HCEC 1CT (cell line): ENCODE results near the gene DYDC1.
A peak's percentile ranks its signal among the peaks of the same experiment; 100 is the strongest.
"Not testable (repeated sequence)": the region's sequence is repeated elsewhere in the genome, so short reads cannot be mapped to it uniquely, and the experiment has no call there.

Experiments used
- DNase-seq: peaks from one replicate; pipeline ENCODE4 v3.0.0-alpha.2; 2017

The DYDC1 gene

DNA sequence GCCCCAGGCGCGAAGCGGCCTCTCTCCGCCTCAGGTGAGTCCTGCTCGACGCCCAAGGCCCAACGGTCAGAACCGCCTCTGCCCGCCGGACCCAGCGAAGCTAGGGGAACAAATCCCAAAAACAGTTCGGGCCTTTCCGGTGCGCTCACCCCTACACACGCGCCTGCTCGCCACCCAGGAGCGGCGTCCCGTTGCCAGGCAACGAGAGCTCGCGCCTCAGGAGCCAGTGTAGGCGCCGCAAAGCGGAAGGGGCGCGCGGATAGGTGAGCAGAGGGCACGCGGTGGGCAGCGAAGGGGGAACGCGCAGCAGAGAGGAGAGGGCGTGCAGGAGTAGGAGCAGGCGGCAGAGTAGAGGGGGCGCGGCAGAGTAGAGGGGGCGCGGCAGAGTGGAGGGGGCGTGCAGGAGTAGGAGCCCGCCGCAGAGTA lies at the start of gene DYDC1, which contains the start of gene DYDC2:
Gene DYDC1 (minus strand): TSS at position 193 of the 426 bp plus-strand sequence. CDS start 4,154 bp downstream, outside the sequence.
Gene DYDC2 (plus strand): TSS at position 219 of the 426 bp plus-strand sequence. CDS start 5,663 bp downstream, outside the sequence.
- no peak for DNase-seq

DNA sequence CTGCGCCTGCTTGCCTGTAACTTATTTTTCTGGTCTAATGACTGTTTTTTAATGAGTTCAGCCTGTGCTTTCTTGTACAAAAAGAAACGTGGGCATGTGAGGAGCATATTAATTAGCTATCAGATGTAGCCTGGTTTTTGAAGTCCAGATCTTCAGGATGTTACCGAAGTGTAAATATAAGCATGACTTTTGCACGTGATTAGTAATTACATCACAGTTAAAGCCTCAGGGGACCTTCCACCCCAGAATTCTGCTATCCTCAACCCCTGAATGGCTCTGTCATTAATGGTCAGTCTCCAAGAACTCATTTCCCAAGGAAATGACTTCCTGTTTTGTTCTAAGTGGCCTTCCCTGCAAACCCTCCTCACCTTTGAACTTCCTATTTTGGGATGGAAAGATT lies 49.6 kb upstream of the DYDC1 start:
- no peak for DNase-seq

DNA sequence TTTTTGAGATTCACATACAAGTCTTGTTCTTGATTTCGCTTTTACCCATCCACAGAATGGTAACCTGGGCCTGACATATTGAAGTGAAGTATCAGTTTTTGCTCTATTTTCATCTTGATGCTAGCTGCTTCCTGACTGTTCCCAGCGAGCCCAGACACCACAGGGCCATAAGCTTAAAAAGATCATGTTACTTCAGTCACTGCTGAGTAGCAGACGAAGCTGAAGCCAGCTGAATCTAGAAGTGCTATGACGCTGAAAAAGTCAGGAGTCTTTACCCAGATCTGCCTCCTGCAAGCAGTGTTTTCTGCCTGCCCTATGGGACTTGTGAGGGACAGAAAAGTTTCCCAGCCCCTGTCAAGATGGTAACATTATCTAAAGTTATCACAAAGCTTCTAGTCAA lies 49.1 kb upstream of the DYDC1 start:
- no peak for DNase-seq

DNA sequence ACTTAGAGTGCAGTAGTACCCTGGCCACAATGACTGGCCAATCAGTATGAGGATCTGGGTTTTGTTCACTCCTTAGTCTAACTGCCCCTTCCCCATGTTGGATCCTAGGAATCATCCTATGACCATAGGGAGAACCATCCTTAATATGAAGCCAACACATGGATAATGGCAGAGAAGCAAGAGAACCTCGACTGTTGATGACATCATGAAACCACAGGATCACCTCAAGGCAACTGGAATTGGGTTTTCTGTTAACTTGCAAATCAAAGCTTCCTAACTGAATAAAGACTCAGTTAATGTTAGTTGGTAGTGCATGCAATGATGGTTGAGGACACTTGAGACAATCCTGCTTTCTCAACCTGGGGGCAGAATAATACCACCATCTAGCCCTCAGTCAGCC lies 48.5 kb upstream of the DYDC1 start:
- DNase-seq: no peak

DNA sequence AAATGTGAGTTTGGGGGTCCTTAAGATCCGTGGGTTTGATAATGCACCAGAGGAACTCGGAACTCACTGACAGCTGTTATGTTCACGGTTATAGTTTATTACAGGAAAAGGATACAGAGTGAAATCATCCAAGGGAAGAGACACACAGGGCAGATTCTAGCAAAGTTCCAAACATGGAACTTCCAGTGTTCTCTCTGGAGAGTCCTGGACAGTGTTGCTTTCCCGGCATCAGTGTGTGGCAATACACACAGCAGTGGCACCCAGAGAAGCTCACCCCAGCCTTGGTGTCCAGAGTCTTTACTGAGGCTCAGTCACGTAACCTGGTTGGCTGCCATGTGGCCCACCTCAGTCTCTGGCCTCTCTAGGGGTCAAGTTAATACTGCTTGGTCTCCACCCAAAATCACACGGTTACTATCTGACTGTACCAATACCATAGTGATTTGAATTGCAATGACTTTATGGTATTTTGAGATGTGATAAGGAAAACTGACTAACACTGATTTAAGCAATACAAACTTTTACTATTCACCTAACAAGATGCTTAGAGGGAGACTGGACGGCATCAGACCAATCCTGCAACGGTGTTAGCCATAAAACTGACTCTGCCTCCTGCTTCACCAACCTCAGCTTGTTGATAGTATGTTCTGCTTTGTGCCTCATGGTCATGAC lies 43.7 kb upstream of the DYDC1 start:
- DNase-seq: no peak

DNA sequence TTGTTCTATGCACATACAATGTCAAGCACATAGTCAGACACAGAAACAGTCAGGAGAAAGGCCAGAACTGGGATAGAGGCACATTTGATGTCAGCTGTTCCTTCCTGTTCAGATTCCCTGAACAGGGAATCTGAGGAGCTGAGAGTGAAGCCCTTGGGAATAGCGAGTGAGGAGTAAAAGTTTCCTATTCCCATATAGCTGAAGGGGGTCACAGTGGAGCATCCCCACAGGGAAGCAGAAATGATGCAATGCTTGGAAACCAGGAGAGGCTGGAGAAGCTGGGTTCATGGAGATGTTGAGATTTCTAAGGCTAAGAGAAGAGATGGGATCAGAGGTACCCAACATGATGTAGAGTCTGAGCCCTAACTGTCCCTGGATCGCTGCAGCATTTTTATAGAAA lies 40.5 kb upstream of the DYDC1 start:
- no peak for DNase-seq

DNA sequence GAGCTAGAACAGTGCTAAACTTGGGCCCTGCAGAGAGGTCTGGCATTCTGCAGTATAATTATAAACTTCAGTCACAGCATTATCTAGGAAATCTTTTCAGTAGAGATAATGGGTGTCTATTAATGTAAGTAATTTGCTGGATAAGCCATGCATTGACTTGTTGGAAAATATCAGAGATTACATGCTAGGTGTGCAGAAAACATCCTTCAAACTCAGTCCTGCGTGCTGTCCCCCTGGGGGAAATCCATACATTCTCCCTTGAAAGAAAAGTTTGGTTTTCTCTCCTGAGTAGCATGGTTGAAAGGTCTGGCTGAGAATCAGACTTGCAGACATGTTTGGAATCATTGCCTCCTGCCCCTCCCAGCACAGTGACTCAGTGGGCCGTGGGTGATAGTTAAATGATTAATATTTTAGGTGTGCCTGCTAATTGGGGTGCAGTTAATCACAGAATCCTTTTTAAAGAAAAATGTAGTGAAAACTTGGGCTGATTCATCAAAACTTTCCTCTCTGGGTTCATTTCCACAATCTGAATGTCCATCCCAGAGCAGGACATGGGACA lies 37.9 kb upstream of the DYDC1 start:
- DNase-seq: no peak

DNA sequence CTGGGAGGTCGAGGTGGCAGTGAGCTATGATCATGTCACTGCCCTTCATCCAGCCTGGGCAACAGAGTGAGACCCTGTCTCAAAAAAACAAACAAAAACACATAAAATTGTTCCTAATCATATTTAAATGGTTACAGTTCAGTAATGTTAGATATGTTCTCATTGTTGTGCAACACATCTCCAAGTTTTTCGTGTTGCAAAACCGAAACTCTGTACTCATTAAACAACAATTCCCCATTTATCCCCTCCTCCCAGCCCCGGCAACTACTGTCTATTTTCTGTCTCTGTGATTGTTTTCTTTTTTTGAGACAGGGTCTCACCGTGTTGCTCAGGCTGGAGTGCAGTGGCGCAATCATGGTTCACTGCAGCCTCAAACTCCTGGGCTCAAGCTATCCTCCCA lies 35.7 kb upstream of the DYDC1 start:
- no peak for DNase-seq

DNA sequence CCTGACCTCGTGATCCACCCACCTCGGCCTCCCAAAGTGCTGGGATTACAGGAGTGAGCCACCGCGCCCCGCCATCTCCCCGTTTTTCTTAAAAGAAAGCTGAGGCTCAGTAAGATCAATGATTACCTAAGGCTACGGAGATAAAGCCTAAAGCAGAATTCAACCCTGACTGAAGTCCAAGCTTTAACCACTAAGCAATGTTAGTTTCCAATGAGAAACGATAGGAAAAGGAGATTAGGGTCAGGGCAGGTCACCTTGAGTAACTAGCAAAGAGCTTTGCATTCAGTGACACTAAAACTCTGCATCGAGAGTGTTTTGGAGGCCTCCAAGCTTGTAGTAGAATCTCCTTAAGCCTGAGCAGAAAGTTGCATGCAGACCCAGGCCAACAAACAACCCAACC lies 34.2 kb upstream of the DYDC1 start:
- DNase-seq: no peak

DNA sequence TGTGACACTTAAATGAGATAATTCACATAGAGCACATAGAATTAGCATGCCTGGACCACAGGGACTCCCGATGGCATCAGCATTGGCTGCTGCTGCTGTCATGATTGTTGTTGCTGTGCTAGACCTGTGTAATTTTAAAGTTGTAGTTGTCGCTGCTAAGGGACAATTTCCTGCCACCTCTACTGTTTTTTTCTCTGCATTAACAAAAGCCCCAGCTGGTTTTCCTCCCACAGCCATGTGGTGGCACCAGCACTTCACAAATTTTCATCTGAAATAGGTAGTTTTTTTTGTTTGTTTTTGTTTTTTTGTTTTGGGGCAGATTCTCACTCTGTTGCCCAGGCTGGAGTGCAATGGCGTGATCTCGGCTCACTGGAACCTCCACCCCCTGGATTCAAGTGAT lies 26.4 kb upstream of the DYDC1 start:
- peak; percentile 21 for DNase-seq

DNA sequence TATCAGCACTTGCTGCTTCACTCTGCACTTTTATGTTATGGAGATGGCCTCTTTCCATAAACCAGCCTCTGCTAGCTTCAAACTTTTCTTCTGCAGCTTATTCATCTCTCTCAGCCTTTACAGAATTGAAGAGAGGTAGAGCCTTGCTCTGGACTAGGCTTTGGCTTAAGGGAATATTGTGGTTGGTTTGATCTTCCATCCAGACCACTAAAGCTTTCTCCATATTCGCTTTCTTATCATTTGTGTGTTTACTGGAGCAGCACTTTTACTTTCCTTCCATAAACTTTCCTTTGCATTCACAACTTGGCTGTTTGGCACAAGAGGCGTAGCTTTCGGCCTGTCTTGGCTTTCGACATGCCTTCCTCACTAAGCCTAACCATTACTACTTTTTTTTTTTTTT lies 23.6 kb upstream of the DYDC1 start:
- DNase-seq: no peak

DNA sequence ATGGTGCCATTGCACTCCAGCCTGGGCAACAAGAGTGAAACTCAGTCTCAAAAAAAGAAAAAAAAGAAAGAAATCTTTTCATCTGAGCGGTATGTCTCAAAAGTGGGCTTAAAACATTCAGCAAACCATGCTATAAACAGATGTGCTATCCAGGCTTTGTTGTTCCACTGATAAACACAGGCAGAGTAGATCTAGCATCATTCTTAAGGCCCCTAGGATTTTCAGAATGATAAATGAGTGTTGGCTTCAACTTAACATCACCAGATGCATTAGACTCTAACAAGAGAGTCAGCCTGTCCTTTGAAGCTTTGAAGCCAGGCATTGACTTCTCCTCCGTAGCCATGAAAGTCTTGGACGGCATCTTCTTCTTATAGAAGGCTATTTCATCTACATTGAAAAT lies 23.1 kb upstream of the DYDC1 start:
- DNase-seq: no peak

DNA sequence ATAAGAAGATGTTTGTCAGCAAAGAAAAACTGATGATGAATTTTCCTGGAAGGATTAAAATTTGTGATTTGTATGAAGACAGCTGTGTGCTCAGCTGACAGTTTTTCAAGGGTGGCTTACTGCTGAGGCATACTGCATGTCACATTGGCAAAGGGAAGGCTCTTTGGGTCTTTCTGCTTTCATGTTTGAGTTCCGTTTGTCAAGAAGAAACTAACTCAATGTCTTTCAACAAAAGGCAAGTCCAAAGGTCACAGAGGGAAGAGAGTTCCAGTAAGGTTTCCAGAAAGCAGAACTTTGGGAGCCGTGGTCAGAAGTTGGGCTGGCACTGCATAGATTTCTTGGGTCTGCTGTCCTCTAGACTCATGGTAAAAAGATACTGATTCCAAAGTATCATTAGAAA lies 16.9 kb upstream of the DYDC1 start:
- DNase-seq: no peak

DNA sequence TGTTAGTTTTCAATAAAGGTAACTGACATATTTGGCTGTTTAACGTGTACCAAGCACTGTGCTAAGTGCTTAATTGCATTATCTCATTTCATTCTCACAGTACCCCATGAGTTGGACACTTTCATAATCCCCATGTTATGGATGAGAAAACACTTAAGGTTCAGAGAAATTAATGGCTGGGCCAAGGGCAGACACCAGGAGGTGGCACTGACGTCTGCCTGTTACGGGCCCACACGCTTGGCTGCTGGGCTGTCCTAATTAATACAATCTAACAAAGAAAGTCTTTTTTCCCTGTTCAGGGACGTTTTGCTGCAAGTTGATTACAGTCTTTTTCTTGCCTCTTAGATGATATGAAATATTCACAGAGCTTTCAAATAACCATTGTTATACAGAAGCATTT lies 16.1 kb upstream of the DYDC1 start:
- no peak for DNase-seq

DNA sequence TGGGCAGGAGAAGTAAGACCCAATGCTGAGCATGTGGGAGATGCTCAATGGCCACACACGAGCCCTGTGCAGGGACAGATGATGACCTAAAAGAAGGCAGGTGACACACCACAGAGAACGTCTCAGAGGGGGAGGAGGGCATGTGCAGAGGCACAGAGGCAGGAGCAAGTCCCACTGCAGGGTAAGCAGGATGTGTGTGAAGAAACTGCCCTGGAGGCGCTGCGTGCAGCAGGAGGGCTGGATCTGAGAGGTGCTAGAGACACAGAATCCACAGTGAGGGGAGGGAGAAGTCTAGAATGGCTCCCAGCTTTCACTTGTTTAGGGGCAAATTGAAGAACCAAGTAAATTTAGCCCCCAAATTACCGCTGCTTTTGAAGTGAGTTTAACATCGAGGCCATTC lies 14.9 kb upstream of the DYDC1 start:
- DNase-seq: no peak

DNA sequence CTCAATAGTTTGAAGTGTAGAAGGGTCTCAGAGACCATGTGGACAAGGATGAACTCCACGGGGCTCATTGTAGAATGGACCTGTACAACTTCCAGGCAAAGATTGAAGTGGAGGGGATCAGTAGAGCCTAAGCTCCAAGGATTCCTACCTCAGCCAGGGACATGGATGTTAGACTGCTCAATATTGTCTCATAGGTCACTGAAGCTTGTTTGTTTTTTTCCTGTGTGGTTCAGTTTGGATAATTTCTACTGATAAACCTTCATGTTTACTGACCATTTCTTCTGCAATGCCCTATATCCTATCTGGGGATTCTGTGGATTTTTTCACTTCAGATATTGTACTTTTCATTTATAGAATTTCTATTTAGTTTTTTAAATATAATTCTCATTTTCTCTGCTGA lies 9.0 kb upstream of the DYDC1 start:
- no peak for DNase-seq

DNA sequence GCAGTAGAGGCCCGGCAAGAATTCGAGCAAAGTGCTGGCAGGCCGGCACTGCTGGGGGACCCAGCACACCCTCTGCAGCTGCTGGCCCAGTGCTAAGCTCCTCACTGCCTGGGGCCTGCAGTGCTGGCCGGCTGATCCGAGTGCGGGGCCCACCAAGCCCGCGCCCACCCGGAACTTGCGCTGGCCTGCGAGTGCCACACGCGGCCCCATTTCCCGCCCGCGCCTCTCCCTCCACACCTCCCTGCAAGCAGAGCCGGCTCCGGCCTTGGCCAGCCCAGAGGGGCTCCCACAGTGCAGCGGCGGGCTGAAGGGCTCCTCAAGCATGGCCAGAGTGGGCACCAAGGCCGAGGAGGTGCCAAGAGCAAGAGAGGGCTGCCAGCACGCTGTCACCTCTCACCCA lies 3.1 kb upstream of the DYDC1 start:
- no peak for DNase-seq

DNA sequence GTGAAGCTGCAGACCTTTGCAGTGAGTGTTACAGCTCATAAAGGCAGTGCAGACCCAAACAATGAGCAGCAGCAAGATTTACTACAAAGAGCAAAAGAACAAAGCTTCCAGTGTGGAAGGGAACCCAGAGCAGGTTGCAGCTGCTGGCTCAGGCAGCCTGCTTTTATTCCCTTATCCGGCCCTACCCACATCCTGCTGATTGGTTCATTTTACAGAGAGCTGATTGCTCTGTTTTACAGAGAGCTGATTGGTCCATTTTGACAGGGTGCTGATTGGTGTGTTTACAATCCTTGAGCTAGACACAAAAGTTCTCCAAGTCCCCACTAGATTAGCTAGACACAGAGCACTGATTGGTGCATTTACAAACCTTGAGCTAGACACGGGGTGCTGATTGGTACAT lies 2.4 kb upstream of the DYDC1 start:
- not testable (repeated sequence) for DNase-seq

DNA sequence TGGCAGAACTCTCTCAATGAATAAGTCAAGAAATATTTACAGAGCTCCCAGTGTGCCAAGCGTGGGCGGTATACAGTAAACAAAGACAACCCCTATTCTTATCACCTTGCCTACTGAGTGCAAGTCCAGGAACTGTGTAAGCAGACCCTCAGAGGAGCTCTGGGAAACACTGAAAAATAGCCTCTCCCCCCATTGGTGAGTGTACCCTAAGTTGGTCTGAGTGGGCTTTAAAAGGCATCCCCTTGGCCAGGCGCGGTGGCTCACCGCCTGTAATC lies 1.2 kb upstream of the DYDC1 start:
- DNase-seq: no peak

DNA sequence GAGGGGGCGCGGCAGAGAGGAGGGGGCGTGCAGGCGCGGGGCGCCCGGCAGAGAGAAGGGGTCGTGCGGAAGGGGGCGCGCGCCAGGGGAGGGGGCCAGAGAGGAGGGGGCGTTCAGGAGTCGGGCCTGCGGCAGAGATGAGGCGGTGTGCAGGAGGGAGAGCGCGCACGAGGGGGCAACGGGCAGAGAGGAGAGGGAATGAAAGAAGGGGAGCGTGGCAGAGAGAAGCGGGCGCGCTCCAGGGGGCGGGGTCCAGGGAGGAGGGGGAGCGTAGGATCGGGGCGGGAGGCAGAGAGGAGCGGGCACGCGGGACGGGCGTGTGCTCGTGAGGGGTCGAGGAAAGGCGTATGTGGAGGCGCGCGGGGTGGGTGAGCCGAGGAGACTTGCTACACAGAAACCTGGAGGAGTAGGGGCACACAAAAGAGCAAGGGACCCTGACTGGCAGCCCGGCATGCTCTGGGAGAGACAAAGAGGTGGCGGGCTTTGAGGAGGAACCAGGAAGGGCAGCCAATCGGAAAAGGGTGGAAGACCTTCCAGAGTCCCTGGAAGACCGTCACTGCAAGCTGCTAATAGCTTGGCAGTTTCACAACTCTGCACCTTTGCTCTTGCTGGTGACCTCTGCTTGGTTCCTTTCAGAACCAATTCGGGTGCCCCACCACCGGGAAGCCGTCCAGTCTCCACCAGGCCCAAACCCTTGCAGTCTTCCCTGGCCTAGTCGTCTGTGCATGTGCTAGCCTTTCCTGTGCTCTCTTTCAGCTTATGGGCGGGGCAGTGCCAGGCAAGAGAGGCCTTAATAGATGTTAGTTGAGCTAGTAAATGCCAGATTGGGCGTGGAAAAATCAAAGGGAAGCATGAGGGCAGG lies 665 bp upstream of the DYDC1 start:
- DNase-seq: no peak

DNA sequence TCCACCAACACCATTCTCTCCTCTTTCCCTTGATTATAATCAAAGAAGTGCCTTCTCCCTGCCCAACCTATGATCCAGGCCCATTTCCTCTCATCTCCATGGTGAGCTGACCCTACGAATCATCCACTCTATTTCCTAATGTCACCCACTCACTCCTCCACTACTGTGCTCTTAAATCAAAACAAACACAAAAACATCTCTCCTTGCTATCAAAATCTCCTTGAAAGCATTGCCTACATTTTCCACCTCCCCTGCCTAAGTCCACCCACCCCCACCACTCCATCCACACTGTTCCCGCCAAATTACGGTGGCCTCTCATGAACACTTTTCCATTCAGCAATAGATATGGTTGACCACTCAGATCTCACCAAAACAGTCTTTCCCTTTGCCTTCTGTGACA lies 5.3 kb downstream of the DYDC1 start:
- no peak for DNase-seq

DNA sequence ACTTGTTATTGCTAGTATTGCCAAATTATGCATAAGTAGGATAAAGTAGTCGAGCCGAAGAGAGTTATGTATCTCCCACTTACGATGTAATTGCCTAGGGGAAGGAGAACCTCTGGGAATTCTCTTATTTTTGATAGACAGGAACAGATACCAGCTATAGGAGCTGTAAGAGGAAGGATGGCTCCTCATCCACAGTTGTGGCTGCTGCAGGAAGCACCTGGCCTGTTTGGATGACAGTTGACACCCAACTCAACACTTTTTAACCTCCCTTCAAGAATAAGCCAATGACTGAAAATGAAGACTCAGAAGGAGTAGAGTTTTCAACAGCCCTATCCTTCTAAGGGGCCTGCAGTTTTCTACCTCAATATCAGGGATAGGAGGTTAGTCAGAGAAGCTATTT lies 6.3 kb downstream of the DYDC1 start:
- DNase-seq: no peak

DNA sequence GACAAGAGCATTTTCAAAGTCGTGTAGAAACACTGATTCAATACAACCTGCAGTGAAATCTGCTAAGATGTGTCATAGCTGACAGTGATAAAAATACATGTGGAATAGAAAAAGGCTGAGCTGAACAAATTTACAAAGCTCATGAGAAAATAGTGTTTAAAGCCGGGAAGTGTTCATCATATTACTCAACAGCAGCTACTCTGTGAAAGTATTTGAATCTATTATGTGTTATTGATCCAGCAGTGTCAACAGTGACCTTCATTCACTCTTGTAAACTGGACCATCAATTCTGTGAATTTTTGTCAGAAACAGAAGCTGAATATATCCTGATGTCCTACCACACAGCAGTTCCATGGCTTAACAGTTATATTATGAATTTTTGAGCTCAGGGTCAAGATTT lies 11.6 kb downstream of the DYDC1 start:
- DNase-seq: no peak

DNA sequence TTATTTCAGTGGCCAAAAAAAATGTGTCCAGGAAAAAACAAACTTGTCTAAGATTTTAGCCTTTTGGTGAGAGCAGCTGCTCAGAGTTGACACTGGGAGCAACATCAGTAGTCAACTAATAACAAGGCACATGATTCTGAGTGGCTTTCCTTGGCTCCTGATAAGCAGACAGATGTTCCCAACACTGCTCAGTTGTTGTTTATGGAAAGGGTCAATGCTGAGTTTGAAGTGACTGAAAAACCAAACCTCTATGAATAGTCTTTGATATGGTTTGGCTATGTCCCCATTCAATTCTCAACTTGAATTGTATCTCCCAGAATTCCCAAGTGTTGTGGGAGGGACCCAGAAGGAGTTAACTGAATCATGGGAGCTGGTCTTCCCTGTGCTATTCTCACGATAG lies 12.3 kb downstream of the DYDC1 start:
- DNase-seq: no peak
